Stimulated activated CD4-positive, alpha-beta T cell treated with anti-CD3 and anti-CD28 coated beads, Interleukin-1b, Interleukin-23, amount 100 ng/mL, for 4 hours (primary cell): ENCODE results near the gene ANKMY2.
"Not testable (repeated sequence)": the region's sequence is repeated elsewhere in the genome, so short reads cannot be mapped to it uniquely, and the experiment has no call there.

Experiments
- DNase-seq, 2 donors: peaks; one replicate each; pipeline ENCODE4 v3.0.0-alpha.2; 2020; ENCODE audit warnings: low read depth in 2 of 2

ANKMY2 gene

DNA sequence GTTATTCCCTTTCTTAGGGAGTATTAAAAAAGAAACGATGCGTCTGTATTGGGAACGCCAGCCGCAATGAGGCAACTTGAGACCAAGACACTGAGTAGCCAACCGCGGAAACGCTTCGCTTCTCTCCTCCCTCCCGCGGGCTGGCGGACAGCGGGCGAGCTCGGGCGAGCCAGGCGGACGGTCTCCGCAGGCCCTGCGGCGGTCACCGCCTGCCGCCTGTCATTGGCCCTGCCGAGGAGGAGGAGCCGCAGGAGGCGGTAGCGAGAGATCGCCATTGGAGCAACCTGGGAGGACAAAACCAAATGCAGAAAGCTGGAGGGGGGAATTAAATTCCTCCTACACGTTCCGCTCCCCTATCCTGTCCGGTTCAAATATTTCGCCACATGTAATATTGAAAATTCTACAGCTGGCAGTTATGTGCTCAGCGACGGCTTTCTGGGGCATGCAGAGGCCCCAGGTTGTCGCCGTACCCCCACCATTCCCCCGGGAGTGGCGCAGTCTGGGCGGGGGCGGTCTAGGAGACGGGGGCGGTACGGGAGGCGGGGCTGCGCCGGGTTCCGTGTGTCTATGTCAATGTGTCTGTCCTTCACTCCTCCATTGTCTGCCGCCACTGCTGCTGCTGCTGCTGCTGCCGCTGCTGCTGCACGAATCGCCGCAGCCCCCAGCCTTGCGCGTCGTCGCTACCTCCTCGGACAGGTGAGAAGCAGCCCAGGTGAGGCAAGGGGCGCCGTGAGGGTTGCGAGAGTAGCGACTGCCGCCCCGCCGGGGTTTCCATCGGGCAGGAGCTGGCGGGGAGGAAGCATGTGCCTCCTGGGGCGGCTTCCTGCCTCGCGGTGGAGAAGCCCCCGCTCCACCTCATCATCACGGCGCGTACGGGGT, at the start of gene ANKMY2, which contains the start of gene BZW2:
Gene ANKMY2, minus strand, starts transcription at position 162 of the 879 bp plus-strand sequence. CDS start 181 bp downstream, outside the sequence.
Gene BZW2, plus strand, starts transcription at position 589 of the 879 bp plus-strand sequence. CDS start 19,263 bp downstream, outside the sequence.
- DNase-seq = peak; percentile 90

- DNase-seq = no peak
Observed at GRCh38 chr7:16694806-16695205, 49.3 kb upstream of the ANKMY2 start.

DNA sequence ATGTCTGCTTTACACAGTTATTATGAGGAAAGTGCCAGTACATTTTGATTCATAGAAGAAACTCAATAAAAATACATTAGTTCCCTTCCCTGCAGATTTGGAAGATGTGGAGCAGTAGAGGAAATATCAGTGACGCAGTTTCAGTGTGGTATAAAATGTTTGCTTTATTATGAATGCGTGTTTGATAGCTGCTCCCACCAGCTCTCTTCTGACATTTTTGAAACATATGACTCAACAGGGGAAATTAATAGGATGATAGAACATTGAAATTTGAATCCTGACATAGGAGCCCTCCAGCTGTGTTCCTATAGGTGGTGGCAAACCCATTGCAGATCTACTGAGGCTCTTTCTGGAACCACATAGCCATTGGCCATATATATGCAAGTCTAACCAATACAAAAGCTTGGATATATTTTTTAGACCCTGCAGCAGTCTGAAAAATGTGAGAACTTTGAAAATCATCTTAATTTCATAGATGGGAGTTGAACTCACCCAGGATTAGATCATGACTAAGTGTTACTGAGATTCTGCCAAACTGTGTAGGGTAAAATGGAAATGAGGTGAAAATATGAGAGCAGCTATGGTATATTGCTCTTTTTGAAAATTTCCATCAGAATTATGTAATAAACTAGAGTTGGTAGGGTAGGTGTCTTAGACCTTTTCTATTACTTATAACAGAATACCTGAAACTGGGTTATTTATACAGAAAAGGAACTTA, 48.2 kb upstream of the ANKMY2 start:
- DNase-seq = no peak

GRCh38 chr7:16691241-16691640, 45.7 kb upstream of the ANKMY2 start:
- DNase-seq = no peak

GRCh38 chr7:16688249-16688648, 42.7 kb upstream of the ANKMY2 start:
- no peak for DNase-seq

- DNase-seq = no peak
Observed at GRCh38 chr7:16685535-16685934, 40.0 kb upstream of the ANKMY2 start.

DNA sequence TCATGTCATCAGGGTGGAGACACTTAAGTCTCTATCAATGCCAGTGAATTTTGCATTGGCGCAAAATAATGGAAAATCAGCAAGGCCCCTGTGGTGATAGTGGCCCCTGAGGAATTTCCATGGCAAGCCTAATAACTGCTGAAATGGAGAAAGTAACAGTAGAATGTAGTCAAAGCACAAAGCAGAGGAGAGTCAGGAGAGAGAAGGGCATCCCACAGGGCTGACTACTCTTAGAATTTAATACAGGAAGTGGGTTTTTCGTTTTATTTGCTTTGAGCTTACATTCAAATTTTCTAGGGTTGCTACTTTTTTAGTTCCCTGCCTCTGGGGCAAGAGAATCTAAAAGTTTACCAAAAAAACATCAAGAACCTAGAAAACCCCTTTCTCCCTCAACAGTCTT, 39.4 kb upstream of the ANKMY2 start:
- DNase-seq = no peak

DNA sequence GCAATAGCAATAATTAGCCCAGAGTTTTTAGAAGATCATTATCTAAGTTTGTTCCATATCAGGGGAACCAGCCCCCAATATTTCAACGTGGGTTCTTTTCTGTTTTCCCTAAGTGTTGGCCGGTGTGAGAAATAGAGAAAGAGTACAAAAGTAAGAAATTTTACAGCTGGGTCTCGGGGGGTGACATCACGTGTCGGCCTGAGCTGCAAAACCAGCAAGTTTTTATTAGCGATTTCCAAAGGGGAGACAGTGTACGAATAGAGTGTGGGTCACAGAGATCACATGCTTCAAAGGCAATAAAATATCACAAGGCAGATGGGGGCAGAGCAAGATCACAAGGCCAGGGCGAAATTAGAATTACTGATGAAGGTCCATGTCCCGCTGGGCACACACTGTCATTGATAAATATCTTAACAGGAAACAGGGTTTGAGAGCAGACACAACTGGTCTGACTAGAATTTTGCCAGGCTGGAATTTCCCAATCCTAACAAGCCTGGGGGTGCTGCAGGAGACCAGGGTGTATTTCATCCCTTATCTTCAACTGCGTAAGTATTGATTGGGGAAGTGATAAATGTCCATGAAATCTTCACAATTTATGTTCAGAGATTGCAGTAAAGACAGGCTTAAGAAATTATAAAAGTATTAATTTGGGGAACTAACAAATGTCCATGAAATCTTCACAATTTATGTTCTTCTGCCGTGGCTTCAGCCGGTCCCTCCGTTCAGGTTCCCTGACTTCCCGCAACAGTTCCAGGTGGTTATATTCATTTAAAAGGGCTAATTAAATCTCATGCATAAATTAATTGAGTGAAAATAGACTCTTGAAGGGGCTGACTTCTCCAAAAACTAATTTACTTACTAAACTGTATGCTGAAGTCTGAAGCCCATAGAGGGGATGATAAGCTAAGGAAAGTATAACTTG, 33.4 kb upstream of the ANKMY2 start:
- DNase-seq = not testable (repeated sequence)

DNA sequence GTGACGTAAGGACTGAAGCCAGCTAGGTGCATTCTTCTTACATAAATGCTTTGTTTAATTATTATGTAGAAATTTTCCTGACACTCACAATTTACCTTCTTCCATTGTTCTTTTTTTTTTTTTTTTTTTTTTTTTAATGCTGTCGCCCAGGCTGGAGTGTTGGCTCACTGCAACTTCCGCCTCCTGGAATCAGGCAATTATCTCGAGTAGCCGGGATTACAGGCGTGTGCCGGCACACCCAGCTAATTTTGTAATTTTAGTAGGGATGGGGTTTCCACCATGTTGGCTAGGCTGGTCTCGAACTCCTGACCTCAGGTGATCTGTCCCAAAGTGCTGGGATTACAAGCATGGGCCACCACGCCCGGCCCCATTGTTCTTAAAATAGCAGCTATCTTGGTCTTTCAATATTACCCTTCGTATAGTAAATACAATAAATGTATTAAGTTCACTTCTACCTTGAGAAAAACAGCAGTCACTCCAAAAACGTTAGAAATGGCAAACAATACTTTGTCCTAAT, 32.5 kb upstream of the ANKMY2 start:
- DNase-seq = no peak

DNA sequence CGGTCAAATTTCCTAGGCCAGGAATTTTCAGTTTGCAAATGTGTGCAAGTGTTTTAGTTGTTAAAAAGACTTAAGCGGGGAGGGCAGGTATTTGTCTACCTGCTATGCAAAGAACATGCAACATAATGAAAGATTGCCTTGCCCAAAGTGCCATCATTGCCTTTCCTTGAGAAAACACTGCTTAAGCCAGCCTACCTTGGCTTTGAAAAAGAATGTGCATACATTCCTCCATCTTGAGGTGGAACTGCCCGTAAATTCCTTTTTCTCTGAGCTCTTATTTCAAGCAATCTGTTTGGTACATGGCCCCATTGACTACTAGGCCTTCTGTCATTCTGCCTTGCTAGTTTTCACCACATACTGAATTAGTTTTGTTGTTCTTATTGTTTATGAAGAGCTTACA, 29.7 kb upstream of the ANKMY2 start:
- DNase-seq = no peak

DNA sequence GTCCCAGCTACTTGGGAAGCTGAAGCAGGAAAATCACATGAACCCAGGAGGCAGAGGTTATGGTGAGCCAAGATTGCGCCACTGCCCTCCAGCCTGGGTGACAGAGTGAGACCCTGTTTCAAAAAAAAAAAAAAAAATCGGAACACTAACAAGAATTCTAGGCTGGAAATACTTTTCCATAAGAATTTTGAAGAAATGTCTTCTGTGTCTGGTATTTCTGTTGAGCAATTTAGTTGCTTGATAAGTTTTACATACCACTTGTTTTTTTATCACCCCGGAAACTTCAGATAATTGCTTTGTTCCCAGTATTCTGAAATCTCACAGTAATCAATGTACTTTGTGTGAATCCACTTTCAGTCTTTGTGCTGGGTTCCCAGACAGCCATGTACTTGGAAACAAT, 26.3 kb upstream of the ANKMY2 start:
- no peak for DNase-seq

DNA sequence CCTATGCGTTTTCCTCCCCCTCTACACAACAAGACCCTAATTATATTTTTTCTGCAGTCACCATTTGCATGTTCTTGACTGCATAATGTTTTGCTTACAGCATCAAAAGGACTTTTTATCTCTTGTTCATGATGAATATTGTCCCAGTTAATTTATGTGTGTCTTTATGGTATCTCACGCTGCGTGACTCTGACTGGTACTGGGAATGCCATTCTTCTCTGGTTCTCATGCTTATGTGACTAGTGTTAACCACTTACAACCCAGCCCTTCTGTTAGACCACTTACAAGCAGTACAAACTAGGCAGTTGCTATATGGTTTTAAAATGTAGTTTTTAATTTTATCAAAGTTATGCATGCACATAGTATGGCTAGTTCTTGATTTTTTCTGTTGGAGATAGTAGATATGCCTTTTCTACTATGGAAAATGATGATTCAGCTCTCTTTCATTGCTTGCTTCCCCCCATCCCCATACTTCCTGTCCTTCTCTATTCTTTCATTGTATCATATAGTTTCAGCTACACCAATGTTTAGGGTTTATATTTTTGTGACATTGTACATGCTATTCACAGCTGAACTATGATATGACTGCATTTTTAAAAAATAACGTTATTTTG, 25.3 kb upstream of the ANKMY2 start:
- no peak for DNase-seq

- DNase-seq = no peak
Observed at GRCh38 chr7:16670021-16670420, 24.5 kb upstream of the ANKMY2 start.

DNA sequence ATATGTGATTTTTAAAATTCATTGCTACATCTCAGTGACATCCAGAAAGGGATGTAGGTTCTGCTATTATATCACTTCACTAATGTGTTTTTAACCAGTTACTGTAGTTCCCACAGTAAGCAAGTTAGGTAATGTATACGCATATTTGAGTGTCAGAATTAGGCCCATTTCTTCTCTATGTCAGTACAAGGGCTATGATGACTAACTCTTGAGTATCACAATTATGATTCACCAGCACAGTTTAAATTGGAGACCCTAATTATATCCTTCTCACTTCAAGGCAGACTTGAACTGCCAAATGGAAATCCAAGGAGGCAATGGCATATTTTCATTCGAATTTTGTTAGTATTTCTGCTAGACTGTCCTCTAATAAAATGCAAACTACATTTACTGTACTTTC, 24.0 kb upstream of the ANKMY2 start:
- no peak for DNase-seq

GRCh38 chr7:16668978-16669377, 23.4 kb upstream of the ANKMY2 start:
- no peak for DNase-seq

DNA sequence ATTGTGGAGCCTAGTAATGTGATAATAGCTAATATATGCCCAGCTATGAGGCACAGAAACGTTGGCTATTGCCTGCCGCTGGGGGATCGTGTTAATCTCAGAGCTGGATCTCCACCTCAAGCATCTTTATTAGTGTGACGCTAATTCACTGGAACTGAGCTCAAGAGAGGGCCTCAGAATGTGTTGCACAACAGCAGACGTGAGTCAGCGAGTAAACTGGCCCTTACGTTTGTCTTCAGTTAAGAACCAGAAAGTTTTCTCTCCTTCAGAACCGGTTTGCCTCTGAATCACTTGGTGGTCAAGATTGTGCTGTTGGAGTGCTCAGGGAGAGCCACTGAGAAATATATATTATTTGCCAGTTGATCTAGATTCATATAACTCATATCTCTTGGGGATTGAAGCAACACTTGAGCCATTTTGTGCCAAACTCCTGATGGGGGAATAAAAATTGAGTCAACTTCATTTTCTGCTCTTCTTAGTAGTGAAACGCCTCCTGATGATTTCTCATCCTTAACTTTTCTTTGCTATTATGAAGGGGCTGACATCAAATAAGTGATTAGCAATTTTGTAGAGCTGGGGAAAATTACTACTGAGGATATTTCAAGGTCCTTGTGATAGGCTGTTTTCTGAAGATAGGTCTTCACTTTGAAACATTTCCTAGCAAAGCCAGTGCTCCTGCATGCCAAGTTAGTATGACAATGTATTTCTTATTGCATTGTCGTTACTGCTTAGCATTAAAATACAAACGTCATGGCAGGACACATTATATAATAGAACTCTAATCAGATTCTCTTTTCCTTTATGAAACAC, 22.7 kb upstream of the ANKMY2 start:
- no peak for DNase-seq

GRCh38 chr7:16667355-16667754, 21.8 kb upstream of the ANKMY2 start:
- no peak for DNase-seq

DNA sequence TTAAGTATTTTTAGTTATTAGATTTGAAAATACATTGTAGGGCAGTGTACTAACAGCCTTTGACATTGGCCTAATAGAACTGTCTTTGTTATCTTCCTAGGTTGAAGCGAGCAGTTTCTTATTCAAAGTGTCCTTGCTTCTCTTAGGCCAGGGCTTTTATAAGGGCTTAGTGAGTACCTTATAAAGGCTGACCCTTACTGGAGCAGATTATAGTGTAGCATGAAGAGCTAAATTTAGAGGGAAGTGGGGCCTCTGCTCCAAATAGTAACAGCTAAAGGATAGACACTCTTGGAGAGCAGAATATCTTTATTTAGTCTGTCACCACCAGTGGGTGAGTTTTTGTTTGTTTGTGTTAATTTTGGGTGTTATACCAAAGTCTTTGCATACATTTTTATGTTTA, 16.4 kb upstream of the ANKMY2 start:
- no peak for DNase-seq

- no peak for DNase-seq
Observed at GRCh38 chr7:16660702-16661464, 15.3 kb upstream of the ANKMY2 start.
